Endothelial cell (in vitro differentiated cells): ENCODE measurements around the gene SPACDR. TPM values are rescaled to one million over a fixed set of nuclear protein-coding genes. Genes with fewer than 3 reads are reported as not detected.

Source experiments
- DNase-seq: peaks from one replicate; pipeline ENCODE4 v3.0.0; 2021; ENCODE audit warnings: low spot score
- H3K27ac Mint-ChIP-seq: one replicate; pipeline ENCODE4 v1.8.0; 2021; ENCODE audit warnings: mixed read lengths, inconsistent platforms; ENCODE audit not compliant: unreplicated experiment
- H3K27me3 Mint-ChIP-seq: one replicate; pipeline ENCODE4 v1.8.0; 2021; ENCODE audit warnings: mild to moderate bottlenecking, moderate library complexity, mixed read lengths, inconsistent platforms; ENCODE audit not compliant: unreplicated experiment
- H3K36me3 Mint-ChIP-seq: one replicate; pipeline ENCODE4 v1.8.0; 2021; ENCODE audit warnings: mild to moderate bottlenecking, low read depth, mixed read lengths, inconsistent platforms; ENCODE audit not compliant: unreplicated experiment
- H3K4me1 Mint-ChIP-seq: one replicate; pipeline ENCODE4 v1.8.0; 2021; ENCODE audit warnings: mild to moderate bottlenecking, mixed read lengths, inconsistent platforms; ENCODE audit not compliant: unreplicated experiment
- H3K4me3 Mint-ChIP-seq: one replicate; pipeline ENCODE4 v1.8.0; 2021; ENCODE audit warnings: mild to moderate bottlenecking, mixed read lengths, inconsistent platforms; ENCODE audit not compliant: unreplicated experiment
- H3K9me3 Mint-ChIP-seq: one replicate; pipeline ENCODE4 v1.8.0; 2021; ENCODE audit warnings: mixed read lengths, inconsistent platforms; ENCODE audit not compliant: unreplicated experiment
- total RNA-seq: library from RNA; stranded (reverse); fragmentation: NEBNext Ultra II Directional; extraction: Animal tissue kit (Norgen Biotek cat#: 25700); gene quantifications from one replicate; pipeline ENCODE4 v1.2.1, GENCODE V29; 2021; ENCODE audit not compliant: unreplicated experiment
- TF ChIP-seq, protein P1 (sequence below): fragments of 200-600 bp; sonication (generic); IDR thresholded peaks from one replicate; pipeline ENCODE4 v1.5.0; 2021; ENCODE audit warnings: antibody characterized with exemption; ENCODE audit not compliant: unreplicated experiment

The SPACDR gene
- total RNA-seq, 1 donor from 2014 or later = 4.3 TPM

DNA sequence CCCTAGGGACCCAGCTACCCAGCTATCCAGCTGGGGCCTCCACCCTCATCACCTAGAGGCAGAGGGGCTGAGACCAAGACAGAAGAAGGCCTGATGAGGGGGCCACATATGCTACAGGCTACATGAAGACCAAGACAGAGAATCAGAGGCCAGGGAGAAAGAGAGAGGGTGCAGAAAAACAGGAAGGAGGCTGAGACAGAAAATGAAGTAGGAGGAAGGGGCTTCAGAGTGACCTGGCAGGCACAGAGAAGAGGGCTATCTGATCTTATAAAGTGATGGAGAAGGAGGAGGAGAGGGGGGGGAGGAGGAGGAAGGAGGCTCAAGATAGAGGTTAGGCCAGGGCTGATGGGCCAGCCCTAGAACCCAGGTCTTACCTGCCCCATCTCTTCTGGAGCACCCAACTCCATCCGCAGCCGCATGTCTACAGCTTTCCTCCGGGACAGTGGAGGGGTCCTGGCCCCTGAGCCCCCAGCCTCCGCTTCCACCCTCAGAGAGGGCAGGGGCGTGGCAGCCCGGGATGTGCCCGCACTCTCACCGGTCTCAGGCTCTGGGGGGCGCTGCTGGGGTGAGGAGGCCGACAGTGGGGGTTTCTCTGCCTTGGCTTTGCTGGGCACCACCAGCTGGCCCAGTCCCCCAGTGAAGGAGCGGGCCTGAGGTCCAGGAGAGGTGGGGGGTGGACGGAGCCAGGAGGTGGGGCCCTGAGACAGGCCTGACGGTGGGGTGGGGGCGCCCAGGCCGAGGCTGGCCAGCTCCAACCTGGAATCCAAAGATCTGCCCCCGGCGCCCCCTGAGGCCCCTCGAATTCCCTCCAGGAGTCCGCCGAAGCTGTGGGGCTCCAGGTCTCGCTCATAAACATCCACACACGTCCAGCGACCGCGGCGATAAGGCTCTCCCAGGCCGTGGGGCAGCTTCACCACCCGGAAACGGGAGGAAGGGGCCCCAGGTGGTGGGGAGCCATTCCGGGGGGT lies 13.1 kb upstream of the SPACDR start:
- H3K4me3 Mint-ChIP-seq = peak overlapping the region; percentile 92
- peaks cover 32% of the 10 kb centered on the region for H3K4me1 Mint-ChIP-seq
- TF ChIP-seq, protein P1, sequence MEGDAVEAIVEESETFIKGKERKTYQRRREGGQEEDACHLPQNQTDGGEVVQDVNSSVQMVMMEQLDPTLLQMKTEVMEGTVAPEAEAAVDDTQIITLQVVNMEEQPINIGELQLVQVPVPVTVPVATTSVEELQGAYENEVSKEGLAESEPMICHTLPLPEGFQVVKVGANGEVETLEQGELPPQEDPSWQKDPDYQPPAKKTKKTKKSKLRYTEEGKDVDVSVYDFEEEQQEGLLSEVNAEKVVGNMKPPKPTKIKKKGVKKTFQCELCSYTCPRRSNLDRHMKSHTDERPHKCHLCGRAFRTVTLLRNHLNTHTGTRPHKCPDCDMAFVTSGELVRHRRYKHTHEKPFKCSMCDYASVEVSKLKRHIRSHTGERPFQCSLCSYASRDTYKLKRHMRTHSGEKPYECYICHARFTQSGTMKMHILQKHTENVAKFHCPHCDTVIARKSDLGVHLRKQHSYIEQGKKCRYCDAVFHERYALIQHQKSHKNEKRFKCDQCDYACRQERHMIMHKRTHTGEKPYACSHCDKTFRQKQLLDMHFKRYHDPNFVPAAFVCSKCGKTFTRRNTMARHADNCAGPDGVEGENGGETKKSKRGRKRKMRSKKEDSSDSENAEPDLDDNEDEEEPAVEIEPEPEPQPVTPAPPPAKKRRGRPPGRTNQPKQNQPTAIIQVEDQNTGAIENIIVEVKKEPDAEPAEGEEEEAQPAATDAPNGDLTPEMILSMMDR = no peak
- H3K9me3 Mint-ChIP-seq = no peaks in the 10 kb centered on the region
- H3K36me3 Mint-ChIP-seq = no peaks in the 10 kb centered on the region
- H3K27ac Mint-ChIP-seq = peak overlapping the region; percentile 77
- no peak for DNase-seq
- H3K27me3 Mint-ChIP-seq = peaks cover 3% of the 10 kb centered on the region

DNA sequence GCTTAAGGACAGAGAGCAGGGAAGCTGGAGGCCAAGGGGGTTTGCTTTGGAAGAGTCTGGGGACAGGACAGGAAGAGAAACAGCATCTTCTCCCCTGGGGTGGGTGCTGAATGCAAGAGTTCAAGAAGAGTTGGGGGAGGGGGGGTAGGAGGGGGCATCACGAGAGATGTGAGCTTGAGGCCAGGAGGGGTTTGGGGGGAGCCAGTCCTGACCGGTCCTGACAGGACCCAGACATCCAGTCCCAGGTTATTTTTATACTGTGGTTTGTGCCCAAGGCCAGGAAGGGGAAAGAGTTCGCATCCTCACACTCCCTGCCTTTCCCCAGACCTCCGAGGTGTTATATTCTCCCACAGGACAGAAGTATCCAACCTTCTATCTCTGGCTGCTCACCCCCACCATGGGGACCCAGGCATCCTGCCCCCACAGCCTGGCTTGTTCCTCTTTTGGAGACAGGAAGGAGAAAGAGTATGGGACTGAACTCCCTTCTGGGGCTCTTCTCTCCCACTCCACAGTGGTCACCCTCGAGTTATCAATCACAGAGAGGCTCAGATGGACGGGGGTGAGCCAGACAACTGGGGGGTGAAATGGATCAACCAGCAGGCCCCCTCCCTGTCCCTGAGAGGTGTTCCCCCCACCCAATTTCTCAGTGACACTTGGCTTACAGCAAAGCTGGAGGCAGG lies 12.2 kb upstream of the SPACDR start:
- H3K9me3 Mint-ChIP-seq = no peaks in the 10 kb centered on the region
- no peaks in the 10 kb centered on the region for H3K36me3 Mint-ChIP-seq
- TF ChIP-seq, protein P1 = no peak
- peaks cover 3% of the 10 kb centered on the region for H3K27me3 Mint-ChIP-seq
- peaks cover 32% of the 10 kb centered on the region for H3K4me1 Mint-ChIP-seq
- DNase-seq = no peak
- H3K27ac Mint-ChIP-seq = peak overlapping the region; percentile 67
- peak overlapping the region; percentile 92 for H3K4me3 Mint-ChIP-seq

DNA sequence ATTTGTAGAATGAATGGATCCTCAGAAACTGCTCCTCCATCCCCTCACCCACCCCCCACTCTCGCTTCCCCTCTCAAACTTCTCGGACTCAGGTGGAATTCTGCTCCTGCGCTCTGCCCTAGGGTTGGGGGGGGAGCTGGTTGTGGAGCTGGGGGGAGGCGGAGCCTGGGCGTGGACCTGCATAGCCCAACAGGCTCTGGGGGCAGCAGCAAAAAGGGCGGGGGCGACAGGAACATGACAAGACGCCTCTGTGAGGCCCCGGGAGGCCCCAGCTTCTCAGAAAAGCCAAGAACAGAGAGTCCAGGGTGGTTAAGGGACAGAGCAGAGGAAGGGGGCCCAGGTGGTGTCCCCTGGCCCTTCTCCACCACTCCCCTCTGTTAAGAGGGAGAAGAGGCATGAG lies 11.5 kb upstream of the SPACDR start:
- Mint-ChIP-seq H3K4me3 (peak overlapping the region; percentile 92), H3K27ac (no peak overlapping the region), H3K9me3 (no peaks in the 10 kb centered on the region), H3K27me3 (peaks cover 3% of the 10 kb centered on the region), H3K4me1 (peaks cover 32% of the 10 kb centered on the region), H3K36me3 (no peaks in the 10 kb centered on the region)
- TF ChIP-seq, protein P1 = no peak
- DNase-seq = no peak

DNA sequence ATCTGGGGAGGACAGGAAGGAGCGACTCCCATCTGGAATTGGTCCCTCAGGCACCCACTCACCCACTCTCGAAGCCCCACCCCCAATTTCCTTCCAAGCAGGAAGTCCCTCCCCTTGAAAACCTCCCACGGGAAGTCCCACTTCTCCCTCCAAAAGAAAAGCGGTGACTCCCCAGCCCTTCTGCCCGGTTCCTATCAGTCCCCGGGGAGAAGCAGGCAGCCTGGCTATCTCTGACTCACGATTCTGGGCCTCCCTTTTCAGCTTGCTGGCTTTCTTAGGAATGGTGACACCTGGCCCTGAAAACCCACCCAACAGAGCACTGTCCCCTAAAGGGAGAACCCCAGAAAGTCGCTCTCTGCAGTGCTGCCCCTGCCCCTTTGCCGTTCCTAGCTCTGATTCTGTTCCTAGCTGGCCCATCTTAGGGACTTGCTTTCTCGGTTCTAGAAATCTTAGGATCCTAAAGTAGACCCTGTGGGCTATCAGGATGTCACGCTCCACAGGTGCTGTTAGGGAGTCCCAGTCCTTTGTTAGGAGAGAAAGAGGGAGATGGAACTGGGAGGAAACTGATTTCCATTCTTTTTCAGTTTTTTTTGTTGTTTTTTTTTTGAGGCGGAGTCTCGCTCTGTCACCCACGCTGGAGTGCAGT lies 8.9 kb upstream of the SPACDR start:
- DNase-seq = no peak
- Mint-ChIP-seq H3K27ac (no peak overlapping the region), H3K4me1 (peaks cover 30% of the 10 kb centered on the region)

More for the DNA sequence above, 8.9 kb upstream of the SPACDR start:
- Mint-ChIP-seq H3K27me3 (peaks cover 3% of the 10 kb centered on the region), H3K9me3 (no peaks in the 10 kb centered on the region), H3K4me3 (peak overlapping the region; percentile 51), H3K36me3 (no peaks in the 10 kb centered on the region)
- TF ChIP-seq, protein P1 = no peak
